DMS79 (cell line): ENCODE measurements around the gene MYO1E.
A peak's percentile ranks its signal among the peaks of the same experiment; 100 is the strongest.
"Not testable (repeated sequence)": the region's sequence is repeated elsewhere in the genome, so short reads cannot be mapped to it uniquely, and the experiment has no call there.

Source experiments
- DNase-seq: peaks from one replicate; lab custom pipeline; 2025; lab: John Stamatoyannopoulos, UW

MYO1E gene

GRCh38 chr15:59372352-59373211, at the start of gene MYO1E:
Gene MYO1E, minus strand, starts transcription at chr15:59372871. Its CDS starts 371 bp downstream, at chr15:59372500.
- DNase-seq, result peak; percentile 63

- no peak for DNase-seq
Observed at GRCh38 chr15:59420986-59421618, 48.4 kb upstream of the MYO1E start.

- no peak for DNase-seq
Observed at GRCh38 chr15:59420108-59420507, 47.4 kb upstream of the MYO1E start.

- no peak for DNase-seq
Observed at GRCh38 chr15:59419170-59419569, 46.5 kb upstream of the MYO1E start.

GRCh38 chr15:59416816-59417215, 44.1 kb upstream of the MYO1E start:
- DNase-seq, result no peak

- no peak for DNase-seq
Observed at GRCh38 chr15:59413577-59413976, 40.9 kb upstream of the MYO1E start.

GRCh38 chr15:59410391-59410896, 37.8 kb upstream of the MYO1E start:
- DNase-seq, result no peak

- DNase-seq, result no peak
Observed at GRCh38 chr15:59407946-59408345, 35.3 kb upstream of the MYO1E start.

GRCh38 chr15:59406446-59406845, 33.8 kb upstream of the MYO1E start:
- no peak for DNase-seq

GRCh38 chr15:59405079-59405478, 32.4 kb upstream of the MYO1E start:
- DNase-seq, result no peak

GRCh38 chr15:59401824-59402569, 29.3 kb upstream of the MYO1E start:
- DNase-seq, result no peak

- DNase-seq, result not testable (repeated sequence)
Observed at GRCh38 chr15:59401051-59401823, 28.6 kb upstream of the MYO1E start.

- DNase-seq, result no peak
Observed at GRCh38 chr15:59400103-59400813, 27.6 kb upstream of the MYO1E start.

GRCh38 chr15:59399465-59400102, 26.9 kb upstream of the MYO1E start:
- no peak for DNase-seq

GRCh38 chr15:59398220-59398619, 25.5 kb upstream of the MYO1E start:
- no peak for DNase-seq

GRCh38 chr15:59396679-59397078, 24.0 kb upstream of the MYO1E start:
- DNase-seq, result no peak

GRCh38 chr15:59396211-59396610, 23.5 kb upstream of the MYO1E start:
- no peak for DNase-seq

GRCh38 chr15:59394166-59394661, 21.5 kb upstream of the MYO1E start:
- no peak for DNase-seq

GRCh38 chr15:59392299-59392698, 19.6 kb upstream of the MYO1E start:
- no peak for DNase-seq

- DNase-seq, result no peak
Observed at GRCh38 chr15:59388670-59389069, 16.0 kb upstream of the MYO1E start.
